GM12878 (cell line): ENCODE measurements around the gene TCL1B.

Experiments used
- CEBPB ChIP-seq, 2 experiments: fragments of 150-350 bp in 1 of 2; IDR thresholded peaks; 2 replicates each; pipeline ENCODE4 v1.6.1; 2012 to 2014; ENCODE audit warnings: low read depth in 2 of 2, low read length in 2 of 2, borderline replicate concordance in 1 of 2, inconsistent platforms in 1 of 2
- EZH2 ChIP-seq: IDR thresholded peaks from 2 replicates; pipeline ENCODE4 v1.6.1; 2012; ENCODE audit warnings: low read depth, mild to moderate bottlenecking, control low read depth, inconsistent platforms, low read length, borderline replicate concordance; ENCODE audit not compliant: control insufficient read depth
- FOXM1 ChIP-seq: IDR thresholded peaks from 2 replicates; pipeline ENCODE4 v1.6.1; 2012; ENCODE audit warnings: low read depth, mild to moderate bottlenecking, inconsistent platforms, low read length, moderate library complexity

DNA sequence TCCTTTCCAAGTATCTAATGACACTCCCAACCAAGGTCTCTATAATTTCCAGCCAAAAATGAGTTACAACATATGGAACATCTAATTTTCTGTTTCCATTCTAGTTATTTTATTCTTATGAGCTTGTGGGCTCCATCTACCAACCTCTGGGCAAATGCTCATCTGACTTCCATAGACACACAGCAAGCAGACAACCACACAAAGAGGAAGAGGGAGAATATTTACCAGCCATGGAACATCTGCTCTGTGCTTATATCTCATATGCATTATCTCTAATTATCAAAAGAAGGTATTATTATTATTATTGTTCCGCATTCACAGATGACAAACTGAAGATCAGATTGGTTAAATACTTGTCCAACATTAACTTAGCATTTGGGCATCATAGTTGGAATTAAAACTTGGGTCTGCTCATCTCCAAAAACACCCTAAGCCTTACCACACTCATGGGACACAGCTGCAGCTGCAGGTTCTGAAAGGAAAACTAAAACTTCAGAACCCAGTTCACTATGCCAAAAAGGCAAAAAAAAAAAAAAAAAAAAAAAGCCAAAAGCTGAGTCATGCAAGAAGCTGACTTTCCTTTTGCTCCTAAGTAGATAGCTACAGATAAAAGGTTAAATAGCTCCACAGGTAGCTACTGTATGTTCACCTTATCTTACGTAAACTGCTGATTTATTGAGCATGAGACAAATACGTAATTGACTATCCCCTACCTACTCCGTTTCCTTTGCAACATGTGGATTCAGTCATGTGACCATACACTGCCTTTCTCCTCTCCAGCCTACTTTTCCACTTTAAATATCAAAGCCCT lies 23.6 kb upstream of the TCL1B start:
- TF ChIP-seq CEBPB (IDR thresholded peaks at IDR 0.05; ENCODE audit: borderline replicate concordance in 1 of 2, low read depth in 2 of 2, low read length in 2 of 2) (no peak), EZH2 (no peak), FOXM1 (no peak; the same call in none of the 2 replicates)
